ENCODE results near the gene ACVRL1.

Gene ACVRL1

DNA sequence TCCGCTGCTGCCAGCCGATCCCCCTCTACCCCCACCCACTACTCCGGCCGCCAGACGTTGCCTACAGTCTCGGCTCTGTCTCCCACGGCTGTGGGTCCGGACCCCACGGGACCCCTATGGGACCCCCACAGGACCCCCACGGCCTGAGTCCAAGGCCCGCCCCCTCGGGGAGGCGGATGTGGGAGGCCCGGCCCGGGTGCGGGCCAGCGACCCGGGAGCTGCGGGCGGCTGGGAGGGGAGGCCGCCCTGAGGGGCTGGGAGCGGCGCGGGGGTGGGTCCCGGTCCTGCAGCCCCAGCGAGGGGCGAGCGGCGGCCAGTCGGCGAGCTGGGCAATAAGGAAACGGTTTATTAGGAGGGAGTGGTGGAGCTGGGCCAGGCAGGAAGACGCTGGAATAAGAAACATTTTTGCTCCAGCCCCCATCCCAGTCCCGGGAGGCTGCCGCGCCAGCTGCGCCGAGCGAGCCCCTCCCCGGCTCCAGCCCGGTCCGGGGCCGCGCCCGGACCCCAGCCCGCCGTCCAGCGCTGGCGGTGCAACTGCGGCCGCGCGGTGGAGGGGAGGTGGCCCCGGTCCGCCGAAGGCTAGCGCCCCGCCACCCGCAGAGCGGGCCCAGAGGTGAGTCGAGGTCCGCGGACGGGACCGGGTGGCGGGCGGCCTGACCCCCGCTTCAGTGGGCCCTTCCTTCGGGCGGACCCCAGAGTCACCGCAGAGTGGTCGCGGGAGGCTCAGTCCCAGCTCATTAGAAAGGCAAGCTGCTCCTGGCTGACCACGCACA lies at the start of gene ACVRL1:
ACVRL1 (plus strand) TSS at position 422 of the 773 bp plus-strand sequence. CDS start 4,971 bp downstream, outside the sequence.
- no peak for DNase-seq

DNA sequence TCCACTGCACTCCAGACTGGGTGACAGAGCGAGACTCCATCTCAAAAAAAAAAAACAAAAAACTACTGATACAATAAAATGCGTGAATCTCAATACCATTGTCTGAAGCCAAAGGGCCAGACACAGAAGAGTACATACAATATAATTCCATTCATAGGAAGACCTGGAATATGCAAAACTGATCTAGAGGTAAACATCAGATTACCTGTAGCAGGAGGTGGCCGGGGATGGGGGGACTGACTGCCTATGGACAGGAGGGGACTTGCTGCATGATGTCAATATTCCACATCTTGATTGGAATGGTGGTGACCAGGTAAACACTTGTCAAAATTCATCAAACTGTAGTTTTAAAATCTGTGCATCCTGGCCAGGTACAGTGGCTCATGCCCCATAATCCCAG lies 46.3 kb upstream of the ACVRL1 start:
- no peak for DNase-seq

DNA sequence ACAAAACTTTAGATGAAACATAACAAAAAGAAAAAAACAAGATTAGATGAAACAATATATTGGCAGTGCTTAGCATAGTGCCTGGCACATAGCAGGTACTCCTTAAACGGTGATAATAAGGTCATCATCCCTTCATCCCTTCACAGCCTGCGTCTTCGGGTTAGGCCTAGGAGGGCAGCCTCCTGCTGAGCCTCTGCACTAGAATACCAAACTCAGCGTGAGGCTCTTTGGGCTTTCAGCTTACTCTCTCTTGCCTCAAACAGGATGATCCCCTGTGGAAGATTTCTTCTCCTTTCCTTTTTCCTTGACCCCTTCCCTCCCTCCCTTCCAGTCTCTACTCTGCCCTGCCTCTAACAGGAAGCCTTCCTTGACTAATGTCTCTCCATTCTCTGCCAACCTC lies 44.4 kb upstream of the ACVRL1 start:
- DNase-seq = no peak

DNA sequence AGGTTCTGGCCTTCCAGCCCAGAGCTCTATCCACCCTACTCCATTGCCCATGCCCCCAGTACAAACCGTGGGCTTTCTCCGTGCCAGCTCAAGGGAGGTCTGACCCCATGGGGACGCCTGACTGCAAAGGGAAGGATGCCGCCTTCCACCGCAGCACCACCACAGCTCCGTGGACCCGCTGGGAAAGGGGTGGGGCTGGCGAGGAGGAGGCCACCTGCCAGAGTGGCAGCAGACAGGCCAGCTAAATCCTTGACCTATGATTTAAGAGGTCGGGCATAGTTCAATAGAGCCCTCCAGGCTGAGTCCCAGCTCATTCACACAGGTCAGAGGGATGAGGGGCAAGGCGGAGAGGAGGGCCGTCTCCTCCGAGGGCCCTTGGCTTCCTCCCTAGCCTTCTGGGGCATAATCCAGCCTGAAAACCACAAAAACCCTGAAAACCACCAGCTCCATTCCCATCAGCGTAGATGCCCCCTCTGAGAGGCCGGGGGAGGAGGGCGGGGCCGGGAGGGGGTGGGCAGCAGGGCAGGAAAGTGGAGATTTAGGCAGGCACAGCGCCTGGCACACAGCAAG lies 43.9 kb upstream of the ACVRL1 start:
- DNase-seq = peak; percentile 45

DNA sequence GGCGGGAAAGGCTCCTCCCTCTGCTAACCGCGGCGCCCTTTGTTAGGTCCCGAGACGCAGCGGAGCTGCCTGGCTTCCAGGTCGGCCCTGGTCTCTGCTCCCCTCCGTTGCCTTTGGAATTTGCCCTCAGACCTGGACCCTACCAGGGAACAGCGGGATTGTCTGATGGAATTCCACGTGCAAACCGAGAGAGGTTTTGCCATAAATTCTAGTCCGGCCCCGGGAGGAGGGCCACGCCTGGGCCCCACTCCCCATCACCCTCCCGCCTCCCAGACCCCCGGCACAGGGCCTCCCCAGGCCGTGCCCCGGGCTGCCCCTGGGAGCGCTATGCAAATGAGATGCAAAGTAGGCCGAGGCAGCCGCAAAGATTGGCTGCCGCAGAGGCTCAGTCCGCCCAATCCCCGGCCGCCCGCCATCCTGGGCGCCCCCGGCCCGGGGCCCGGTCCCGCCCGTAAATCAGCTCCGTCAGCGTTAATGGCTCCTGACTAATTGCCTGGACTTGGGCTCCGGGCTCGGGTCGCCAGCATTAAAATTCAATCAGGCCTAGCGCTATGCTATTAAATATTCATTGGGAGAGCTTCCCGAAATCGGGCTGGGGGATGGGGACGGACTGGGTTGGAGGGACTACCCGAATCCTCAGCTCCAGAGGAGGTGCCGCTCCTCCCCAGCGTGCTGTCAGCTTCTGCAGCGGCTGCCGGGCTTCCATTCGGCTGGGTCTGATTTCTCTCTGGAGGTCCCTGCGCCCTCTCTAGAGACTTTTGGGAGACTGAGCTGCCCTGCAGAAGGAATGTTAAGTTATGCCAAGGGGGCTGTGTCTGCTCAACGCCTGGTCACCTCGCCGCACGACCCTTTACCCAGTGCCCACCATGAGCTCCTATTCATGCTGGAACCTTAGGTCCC lies 43.1 kb upstream of the ACVRL1 start:
- DNase-seq = no peak

DNA sequence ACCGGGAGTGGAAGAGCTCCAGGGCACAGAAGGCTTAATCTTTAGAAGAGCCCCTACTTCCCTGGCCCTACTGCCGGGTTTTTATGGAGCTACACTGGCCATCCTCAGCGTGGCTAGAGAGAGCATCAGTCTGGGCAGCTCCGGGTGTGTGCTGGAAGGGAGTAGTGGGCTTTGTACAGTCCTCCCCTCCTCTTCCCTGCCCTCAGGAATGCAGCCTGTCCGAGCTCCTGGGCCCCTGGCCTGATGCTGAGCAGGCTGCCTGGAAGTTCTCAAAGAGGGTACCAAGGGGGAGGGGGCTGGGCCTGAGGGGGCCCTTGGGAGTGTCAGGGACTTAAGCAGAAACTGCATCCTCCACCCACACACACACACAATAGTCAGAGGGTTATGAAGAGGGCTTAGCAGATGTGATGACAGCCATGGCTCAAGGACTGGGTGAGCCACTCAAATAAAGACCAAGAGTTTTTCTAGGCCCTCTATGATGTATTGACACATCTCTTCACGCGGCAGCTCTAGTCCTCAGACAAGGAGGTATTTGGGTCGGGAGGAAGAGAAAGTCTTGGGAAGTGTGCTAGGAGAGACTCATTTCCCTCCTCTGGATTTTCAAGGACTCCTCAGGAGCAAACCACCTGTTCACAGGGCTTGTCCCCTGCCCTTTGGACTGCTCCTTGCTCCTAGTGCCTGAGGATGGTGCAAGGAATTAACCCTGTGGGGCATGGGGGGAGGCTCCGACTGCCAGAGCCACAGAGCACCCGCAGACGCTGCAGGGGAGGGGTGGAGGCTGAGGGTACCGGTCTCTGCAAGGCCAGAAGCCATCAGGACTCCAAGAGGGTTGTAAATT lies 42.3 kb upstream of the ACVRL1 start:
- peak; percentile 5 for DNase-seq

DNA sequence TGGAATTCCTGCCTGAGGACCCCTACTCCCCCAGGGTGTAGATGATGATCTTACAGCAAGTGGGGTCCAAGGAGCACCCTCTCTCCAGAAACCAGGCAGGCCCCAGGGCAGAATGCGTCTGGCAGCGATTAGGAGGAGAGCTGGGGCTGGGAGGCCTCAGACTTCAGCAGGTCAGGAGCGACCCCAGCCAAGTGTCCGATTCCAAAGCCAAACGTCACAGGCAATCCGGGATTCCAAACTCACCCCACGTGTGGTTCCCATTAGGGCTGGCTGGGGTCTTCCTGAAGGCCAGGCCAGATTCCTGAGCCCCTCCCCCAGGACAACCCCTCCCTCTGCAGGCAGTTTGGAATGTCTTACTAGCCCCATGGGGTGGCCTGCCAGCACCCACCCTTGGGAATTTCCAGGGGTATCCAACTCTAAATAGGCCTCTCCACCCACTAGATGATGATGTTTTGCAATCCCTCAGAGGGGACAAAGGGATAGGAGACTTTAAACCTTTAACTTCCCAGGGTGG lies 41.5 kb upstream of the ACVRL1 start:
- DNase-seq = no peak

DNA sequence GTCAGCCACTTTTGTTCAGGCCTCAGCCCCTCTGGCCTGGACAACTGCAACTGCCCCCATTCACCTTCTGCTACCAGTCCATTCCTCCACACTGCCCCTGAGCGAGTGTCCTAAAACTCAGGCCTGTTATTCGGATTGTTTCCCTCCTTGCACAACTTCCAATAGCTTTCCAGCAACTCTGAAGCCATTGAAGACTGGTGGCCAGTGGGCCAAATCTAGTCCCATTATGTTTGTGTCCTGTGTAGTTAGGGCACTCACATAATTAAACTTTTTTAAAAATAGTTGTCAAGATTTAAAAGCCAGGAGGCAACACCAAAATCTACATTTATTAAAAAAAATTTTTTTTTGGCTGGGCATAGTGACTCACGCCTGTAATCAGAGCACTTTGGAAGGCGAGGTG lies 41.0 kb upstream of the ACVRL1 start:
- no peak for DNase-seq

DNA sequence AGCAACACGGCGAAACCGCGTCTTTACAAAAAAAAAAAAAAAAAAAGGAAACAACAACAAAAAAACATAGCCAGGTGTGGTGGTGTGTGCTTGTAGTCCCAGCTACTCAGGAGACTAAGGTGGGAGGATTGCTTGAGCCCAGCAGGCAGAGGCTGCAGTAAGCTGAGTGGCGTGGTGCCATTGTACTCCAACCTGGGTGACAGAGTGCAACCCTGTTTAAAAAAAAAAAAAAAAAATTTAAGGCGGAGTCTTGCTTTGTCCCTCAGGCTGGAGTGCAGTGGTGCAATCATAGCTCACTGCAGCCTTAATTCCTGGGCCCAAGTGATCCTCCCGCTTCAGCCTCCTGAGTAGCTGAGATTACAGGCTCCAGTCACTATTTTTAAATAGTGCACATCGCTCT lies 40.5 kb upstream of the ACVRL1 start:
- DNase-seq = peak; percentile 39

DNA sequence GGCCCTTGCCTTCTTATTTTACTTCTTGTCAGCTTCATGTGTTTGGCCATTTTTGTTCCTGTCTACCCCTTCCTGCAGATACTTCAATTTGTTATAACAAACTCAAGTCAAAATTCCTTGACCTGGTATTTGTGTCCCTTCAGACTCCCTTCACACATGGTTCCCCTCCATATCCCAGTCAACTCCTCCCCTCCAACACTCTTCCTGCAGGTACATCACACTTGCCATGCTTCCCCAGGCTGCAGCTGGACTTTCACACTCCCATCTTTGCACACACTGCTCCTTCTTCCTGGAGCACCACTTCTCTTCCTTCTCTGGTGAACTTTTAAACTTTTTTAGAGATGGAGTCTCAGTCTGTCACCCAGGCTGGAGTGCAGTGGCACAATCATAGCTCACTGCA lies 39.9 kb upstream of the ACVRL1 start:
- no peak for DNase-seq

DNA sequence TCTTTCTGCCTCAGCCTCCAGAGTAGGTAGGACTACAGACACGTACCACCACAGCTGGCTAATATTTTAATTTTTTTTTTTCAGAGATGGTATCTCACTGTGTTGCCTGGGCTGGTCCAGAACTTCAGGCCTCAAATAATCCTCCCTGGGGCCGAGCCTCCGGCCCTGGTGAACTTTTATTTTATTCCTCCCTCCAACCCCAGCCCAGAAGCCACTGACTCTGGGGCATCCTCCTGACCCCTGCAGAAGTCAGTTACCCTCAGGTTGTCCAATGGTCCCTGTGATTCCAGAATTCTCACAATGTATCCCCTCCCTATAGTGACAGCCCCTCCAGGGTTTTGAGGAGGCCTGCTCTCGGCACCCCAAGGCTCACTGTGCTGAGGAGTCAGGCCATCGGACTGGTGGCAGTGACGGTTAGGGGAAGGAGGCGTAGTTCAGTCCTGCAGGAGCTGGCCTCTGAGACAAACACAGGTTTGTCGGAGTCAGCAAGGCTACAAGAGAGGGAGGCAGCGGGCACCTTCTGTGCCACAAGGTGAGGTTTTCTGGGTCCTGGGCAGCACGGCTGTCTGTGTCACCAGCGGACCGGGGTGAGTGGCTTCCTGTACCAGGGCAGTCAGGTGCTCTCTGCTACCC lies 39.4 kb upstream of the ACVRL1 start:
- DNase-seq = no peak

DNA sequence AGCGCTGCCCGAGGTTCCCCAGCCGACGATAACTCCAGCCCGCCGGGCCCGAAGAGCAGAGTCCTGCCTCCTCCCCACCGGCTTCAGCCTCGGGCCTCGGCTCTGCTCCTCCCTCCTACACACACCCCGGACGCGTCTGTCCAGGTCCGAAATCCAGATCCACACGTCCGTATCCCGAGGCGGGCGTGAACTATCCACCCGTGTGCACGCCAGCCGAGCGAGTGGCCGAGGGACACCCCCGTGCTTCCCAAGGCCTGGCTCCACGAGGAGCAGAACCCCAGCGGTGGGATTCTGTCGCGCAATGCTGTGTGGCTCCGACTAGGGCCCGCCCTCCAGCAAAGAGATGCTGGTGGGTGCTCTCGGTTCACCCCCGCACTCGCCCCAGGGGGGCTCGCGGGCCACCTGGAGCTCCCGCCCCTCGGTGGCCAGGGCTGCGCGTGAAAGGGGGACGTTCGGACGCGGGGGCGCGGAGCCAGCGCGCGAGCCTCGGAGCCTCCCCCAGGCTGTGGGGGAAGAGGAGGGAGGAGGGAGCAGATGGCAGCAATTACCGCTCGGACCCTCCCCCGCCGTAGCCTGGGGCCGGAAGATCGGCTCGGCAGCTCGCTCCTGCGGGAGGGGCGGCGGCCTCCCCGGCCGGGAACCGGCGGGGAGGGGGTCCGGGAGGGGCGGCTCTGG lies 38.3 kb upstream of the ACVRL1 start:
- DNase-seq = no peak

DNA sequence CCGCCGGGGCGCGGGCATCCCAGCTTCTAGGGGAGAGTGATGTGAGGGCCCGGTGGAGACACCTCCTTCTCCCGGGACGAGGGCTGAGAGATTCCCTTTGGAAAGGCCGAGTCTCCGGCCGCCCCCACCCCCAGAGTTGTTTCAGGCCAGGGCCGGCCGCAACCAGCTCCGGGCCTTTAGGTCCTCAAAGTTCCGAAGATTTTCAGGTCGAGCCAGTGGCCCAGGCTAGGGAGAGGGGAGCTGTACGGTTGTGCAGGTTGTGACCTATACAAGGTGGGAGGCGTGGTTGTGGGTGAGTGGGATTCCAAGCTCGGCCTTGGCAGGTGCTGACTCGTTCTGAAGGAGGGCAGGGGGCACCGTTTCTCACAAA lies 37.8 kb upstream of the ACVRL1 start:
- no peak for DNase-seq

DNA sequence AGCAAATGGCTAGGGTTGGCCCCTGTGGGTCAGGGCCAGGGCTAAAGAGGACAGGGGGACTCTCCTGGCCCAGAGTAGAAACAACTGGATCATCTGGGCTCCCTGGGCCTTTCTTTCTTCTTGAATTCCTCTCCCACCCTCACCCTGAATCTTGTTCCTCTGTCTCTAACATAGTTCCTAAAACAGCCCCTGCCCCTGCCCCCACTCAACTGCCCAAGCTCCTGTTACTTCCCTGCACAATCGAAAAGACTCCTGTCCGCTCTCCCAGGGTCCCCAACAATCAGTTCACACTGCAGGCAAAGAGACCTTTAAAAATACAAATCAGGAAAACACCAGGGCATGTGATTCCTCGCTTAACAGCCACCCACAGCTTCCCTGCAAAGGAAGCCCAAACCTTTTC lies 37.4 kb upstream of the ACVRL1 start:
- DNase-seq = no peak

DNA sequence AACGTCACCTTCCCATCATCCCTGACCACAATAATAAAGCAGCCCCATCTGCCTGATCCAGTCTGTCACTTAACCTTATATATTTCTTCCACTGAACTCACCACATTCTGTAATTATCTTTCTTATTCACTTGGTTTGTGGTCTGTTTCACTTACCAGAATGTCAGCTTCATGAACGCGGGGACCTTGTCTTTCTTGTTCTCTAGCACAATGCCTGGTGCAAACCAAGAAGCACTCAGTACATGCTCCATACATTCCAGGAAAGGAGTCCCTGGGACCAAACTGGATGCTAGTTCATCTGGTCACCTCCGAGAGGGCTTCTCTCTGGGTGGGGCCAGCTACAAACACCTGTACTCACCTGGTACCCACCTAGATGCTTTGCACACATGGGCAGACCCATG lies 36.8 kb upstream of the ACVRL1 start:
- DNase-seq = peak; percentile 2

DNA sequence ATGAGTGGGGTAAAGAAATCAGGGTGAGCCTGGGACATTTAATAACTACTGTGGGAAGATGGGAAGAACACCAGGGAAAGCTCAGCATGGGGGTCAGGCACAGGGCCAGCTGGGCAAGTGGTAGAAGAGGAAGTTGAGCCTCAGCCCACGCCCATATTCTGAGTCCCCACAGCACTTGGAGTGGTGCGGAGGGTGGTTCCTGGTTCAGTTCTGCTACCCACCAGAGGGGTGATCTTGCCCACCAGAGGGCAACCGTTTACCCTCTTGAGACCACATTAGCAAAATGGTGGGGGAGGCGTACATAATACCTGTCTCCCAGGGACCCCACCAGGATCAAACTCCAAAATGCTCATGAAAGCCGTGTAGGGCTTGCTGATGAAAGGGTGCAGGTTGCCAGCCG lies 36.2 kb upstream of the ACVRL1 start:
- peak; percentile 74 for DNase-seq

DNA sequence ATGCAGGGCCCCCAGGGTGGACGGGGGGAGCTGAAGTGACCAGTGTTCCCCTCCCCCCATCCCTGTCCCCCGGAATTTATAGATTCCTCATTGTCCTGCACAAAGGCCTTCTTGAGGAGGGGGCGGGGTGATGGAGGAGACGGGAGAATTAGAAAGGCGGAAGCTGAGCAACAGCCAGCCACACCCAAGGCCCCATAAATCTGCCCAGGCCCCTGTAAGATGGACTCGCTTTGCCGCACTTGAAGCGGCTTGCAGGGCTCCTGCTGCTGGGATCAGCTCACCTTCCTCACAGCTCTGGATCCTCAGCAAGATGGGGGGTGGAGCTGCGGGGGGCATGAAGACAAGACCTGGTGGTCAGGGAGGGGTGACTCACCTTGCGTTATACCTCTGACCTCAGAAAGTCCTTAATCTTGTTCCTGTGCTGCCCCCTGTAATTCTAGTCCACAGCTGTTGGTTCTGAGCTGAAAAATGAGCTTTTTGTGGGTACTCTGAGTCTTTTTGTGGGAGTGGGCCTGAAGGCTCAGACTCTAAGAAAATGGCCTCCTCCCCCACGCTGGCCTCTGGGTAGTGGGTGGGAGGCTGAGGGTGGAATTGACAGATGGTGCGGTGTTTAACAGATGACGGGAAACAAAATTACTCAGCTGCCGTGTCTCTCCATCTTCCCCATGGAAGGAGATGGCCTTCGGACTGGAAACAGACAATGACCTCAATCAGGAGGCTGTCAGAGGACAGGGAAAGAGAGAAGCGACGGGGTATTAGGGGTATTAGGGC lies 35.2 kb upstream of the ACVRL1 start:
- peak; percentile 19 for DNase-seq

DNA sequence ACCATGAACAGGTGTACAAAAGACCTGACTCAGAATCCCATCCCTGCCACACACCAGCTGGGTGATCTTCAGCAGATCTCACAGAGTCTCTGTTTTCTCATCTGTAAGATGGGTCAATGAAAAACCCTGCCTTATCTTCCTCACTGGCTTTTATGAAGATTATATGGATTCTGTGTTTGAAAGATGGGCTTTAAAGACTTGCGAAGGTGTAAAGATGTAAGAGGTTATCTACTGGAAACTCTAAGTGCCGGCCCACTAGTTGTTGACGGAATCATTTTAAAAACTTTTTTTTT lies 34.7 kb upstream of the ACVRL1 start:
- no peak for DNase-seq

DNA sequence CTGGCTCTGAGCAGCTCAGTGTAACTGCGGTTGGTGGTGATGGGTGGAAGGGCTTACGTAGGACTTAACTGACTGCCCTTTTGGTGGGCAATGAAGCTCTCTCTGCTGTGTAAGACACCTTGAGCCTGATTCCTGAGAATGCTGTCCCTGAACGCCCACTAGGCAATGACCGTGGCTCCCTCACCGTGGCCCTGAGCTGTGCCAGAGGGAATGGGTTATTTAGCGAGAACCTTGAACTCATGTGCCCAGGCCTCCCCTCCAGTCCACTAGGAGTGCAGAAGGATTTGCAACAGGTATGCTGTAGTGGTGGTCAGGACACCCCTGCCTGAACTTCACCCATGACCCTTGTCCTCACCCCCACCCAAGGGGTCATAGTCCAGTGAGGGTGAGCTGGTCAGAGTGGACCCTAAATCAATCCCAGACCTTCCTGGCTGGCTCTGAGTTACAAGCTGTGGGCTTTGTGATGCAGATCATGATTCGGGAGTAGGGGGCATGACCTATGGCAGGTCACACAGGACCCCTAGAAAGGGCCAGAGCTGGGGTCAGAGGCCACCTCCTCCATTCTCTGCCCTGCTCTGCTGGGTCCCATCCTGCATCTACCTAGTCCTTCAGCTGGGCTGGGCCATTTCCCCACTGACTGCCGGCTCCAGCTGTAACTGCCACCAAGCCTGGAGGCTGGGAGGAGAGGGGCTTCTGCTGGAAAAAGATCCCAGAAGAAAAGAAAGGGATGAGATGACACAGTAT lies 33.9 kb upstream of the ACVRL1 start:
- no peak for DNase-seq

DNA sequence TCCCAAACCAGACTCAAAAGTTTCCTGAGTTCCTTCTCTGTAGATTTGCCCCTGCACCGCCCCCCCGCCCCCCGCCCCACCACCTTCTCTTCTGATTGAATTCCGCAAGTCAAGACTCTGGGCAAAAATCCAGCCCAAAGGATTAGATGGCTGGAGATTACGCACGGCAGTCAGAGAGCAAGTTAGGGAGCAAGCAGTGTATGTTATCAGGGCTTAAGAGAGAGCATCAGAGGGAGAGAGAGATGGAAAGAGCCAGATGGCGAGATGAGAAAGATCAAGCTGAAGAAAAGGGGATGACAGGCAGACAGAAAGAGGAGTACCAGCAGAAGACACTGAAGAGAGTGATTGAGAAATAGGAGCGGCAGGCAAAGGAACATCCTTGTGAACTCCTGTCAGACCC lies 33.3 kb upstream of the ACVRL1 start:
- DNase-seq = no peak
